H9 (cell line): Measurements from ENCODE around the gene ADGRG4. TPM values are rescaled to one million over a fixed set of nuclear protein-coding genes. Genes with fewer than 3 reads are reported as not detected.

ENCODE experiments used
- DNase-seq: peaks from one replicate; pipeline ENCODE4 v3.0.0-alpha.2; 2017
- H2AFZ ChIP-seq: one replicate; pipeline ENCODE4 v1.6.1; 2013; ENCODE audit warnings: mild to moderate bottlenecking, low read length, control low read depth, moderate library complexity
- H2AK5ac ChIP-seq: 2 replicates; pipeline ENCODE4 v1.6.1; 2013; ENCODE audit warnings: low read length, control low read depth, mixed read lengths; ENCODE audit not compliant: insufficient read length
- H2BK120ac ChIP-seq: one replicate; pipeline ENCODE4 v1.6.1; 2013; ENCODE audit warnings: low read depth, mild to moderate bottlenecking, low read length, control low read depth, inconsistent platforms; ENCODE audit not compliant: poor library complexity, severe bottlenecking
- H2BK12ac ChIP-seq: 2 replicates; pipeline ENCODE4 v1.6.1; 2013; ENCODE audit warnings: low read length, control low read depth, mixed read lengths, low read depth; ENCODE audit not compliant: insufficient read length
- H2BK15ac ChIP-seq: 2 replicates; pipeline ENCODE4 v1.6.1; 2013; ENCODE audit warnings: low read depth, low read length, control low read depth
- H2BK20ac ChIP-seq: one replicate; pipeline ENCODE4 v1.6.1; 2013; ENCODE audit warnings: low read depth, mild to moderate bottlenecking, low read length, control low read depth, inconsistent platforms; ENCODE audit not compliant: poor library complexity, severe bottlenecking
- H2BK5ac ChIP-seq: 2 replicates; pipeline ENCODE4 v1.6.1; 2013; ENCODE audit warnings: low read length, control low read depth, mixed read lengths; ENCODE audit not compliant: insufficient read length
- H3K14ac ChIP-seq: 2 replicates; pipeline ENCODE4 v1.6.1; 2013; ENCODE audit warnings: low read length, control low read depth; ENCODE audit not compliant: insufficient read depth
- H3K18ac ChIP-seq: 2 replicates; pipeline ENCODE4 v1.6.1; 2013; ENCODE audit warnings: low read depth, mild to moderate bottlenecking, mixed read lengths, low read length, control low read depth; ENCODE audit not compliant: insufficient read length
- H3K23ac ChIP-seq: 2 replicates; pipeline ENCODE4 v1.6.1; 2013; ENCODE audit warnings: low read length, control low read depth, mixed read lengths, low read depth; ENCODE audit not compliant: insufficient read length
- H3K23me2 ChIP-seq: 2 replicates; pipeline ENCODE4 v1.6.1; 2013; ENCODE audit warnings: low read depth, mild to moderate bottlenecking, mixed read lengths, low read length, control low read depth; ENCODE audit not compliant: insufficient read length, poor library complexity, severe bottlenecking
- H3K27ac ChIP-seq: 2 replicates; pipeline ENCODE4 v1.5.1; 2013; ENCODE audit warnings: low read length, control low read depth, mixed read lengths, low read depth; ENCODE audit not compliant: insufficient read length
- H3K27me3 ChIP-seq: 2 replicates; pipeline ENCODE4 v1.6.1; 2013; ENCODE audit warnings: low read length, control low read depth, inconsistent platforms; ENCODE audit not compliant: insufficient read depth
- H3K4ac ChIP-seq: 2 replicates; pipeline ENCODE4 v1.6.1; 2013; ENCODE audit warnings: low read depth, mild to moderate bottlenecking, control low read depth, inconsistent platforms, low read length, moderate library complexity
- H3K4me1 ChIP-seq: 2 replicates; pipeline ENCODE4 v1.6.1; 2013; ENCODE audit warnings: low read length, control low read depth, inconsistent platforms; ENCODE audit not compliant: insufficient read depth
- H3K4me2 ChIP-seq: 2 replicates; pipeline ENCODE4 v1.6.1; 2013; ENCODE audit warnings: low read length, control low read depth, mixed read lengths; ENCODE audit not compliant: insufficient read length, insufficient read depth
- H3K56ac ChIP-seq: 2 replicates; pipeline ENCODE4 v1.6.1; 2013; ENCODE audit warnings: low read depth, mild to moderate bottlenecking, mixed read lengths, low read length, control low read depth; ENCODE audit not compliant: insufficient read length
- H3K79me1 ChIP-seq: 2 replicates; pipeline ENCODE4 v1.6.1; 2013; ENCODE audit warnings: low read depth, mild to moderate bottlenecking, moderate library complexity, low read length, control low read depth, inconsistent platforms; ENCODE audit not compliant: insufficient read depth, poor library complexity, severe bottlenecking
- H3K79me2 ChIP-seq: 2 replicates; pipeline ENCODE4 v1.6.1; 2013; ENCODE audit warnings: low read length, control low read depth, inconsistent platforms; ENCODE audit not compliant: insufficient read depth
- H3K9ac ChIP-seq: 2 replicates; pipeline ENCODE4 v1.6.1; 2013; ENCODE audit warnings: low read length, control low read depth, mixed read lengths; ENCODE audit not compliant: insufficient read length; ENCODE audit errors: extremely low read depth
- H3K9me3 ChIP-seq: one replicate; pipeline ENCODE4 v1.6.1; 2013; ENCODE audit warnings: low read depth, low read length, inconsistent platforms; ENCODE audit not compliant: control insufficient read depth
- H3T11ph ChIP-seq: one replicate; pipeline ENCODE4 v1.6.1; 2013; ENCODE audit warnings: mild to moderate bottlenecking, low read length, control low read depth, inconsistent platforms
- H4K20me1 ChIP-seq: one replicate; pipeline ENCODE4 v1.6.1; 2013; ENCODE audit not compliant: control insufficient read depth, insufficient read length, insufficient read depth
- H4K5ac ChIP-seq: 2 replicates; pipeline ENCODE4 v1.6.1; 2013; ENCODE audit warnings: low read depth, mild to moderate bottlenecking, mixed read lengths, low read length, control low read depth; ENCODE audit not compliant: insufficient read length
- H4K8ac ChIP-seq: replicated peaks from 2 replicates; pipeline ENCODE4 v1.6.1; 2013; ENCODE audit warnings: low read length, control low read depth, mixed read lengths, low read depth; ENCODE audit not compliant: insufficient read length
- H4K91ac ChIP-seq: 2 replicates; pipeline ENCODE4 v1.6.1; 2013; ENCODE audit warnings: low read depth, mild to moderate bottlenecking, moderate library complexity, mixed read lengths, low read length, control low read depth; ENCODE audit not compliant: insufficient read length
- H3K27ac Mint-ChIP-seq, 3 experiments: 2 replicates in 2 of 3; 3 replicates in 1 of 3; pipeline ENCODE4 v1.8.0; 2020 to 2021; ENCODE audit warnings: mixed read lengths in 3 of 3, mild to moderate bottlenecking in 1 of 3, moderate library complexity in 1 of 3
- H3K27me3 Mint-ChIP-seq: 2 replicates; pipeline ENCODE4 v1.8.0; 2021; ENCODE audit warnings: low read depth, mild to moderate bottlenecking, moderate library complexity, mixed read lengths
- H3K36me3 Mint-ChIP-seq, 3 experiments: 2 replicates in 2 of 3; 3 replicates in 1 of 3; pipeline ENCODE4 v1.8.0; 2020 to 2021; ENCODE audit warnings: low read depth in 3 of 3, mixed read lengths in 3 of 3; ENCODE audit not compliant: insufficient read depth in 1 of 3
- H3K4me1 Mint-ChIP-seq, 2 experiments: 2 replicates each; pipeline ENCODE4 v1.8.0; 2020; ENCODE audit warnings: mixed read lengths in 2 of 2
- H3K4me3 Mint-ChIP-seq, 2 experiments: 2 replicates in 1 of 2; 3 replicates in 1 of 2; pipeline ENCODE4 v1.8.0; 2020 to 2021; ENCODE audit warnings: mild to moderate bottlenecking in 2 of 2, mixed read lengths in 2 of 2, moderate library complexity in 1 of 2
- H3K9me3 Mint-ChIP-seq, 2 experiments: 2 replicates in 1 of 2; 3 replicates in 1 of 2; pipeline ENCODE4 v1.8.0; 2020; ENCODE audit warnings: mild to moderate bottlenecking in 2 of 2, mixed read lengths in 2 of 2, moderate library complexity in 1 of 2
- CTCF ChIP-seq: fragments of 200-600 bp; sonication (generic); conservative IDR thresholded peaks from 3 replicates; pipeline ENCODE4 v1.8.0; 2021; ENCODE audit warnings: antibody characterized with exemption, mild to moderate bottlenecking
- WGBS: extraction: QIAGEN DNeasy Blood & Tissue Kit; methylation state at CpG from one replicate; pipeline ENCODE4 v1.1.7; 2013; ENCODE audit warnings: missing lambda C conversion rate, low lambda C conversion rate, mixed read lengths; ENCODE audit not compliant: insufficient read length; ENCODE audit errors: extremely low coverage; 5-methylcytosine and 5-hydroxymethylcytosine counted together
- total RNA-seq: library from RNA; stranded (reverse); gene quantifications from 2 replicates; pipeline ENCODE4 v1.2.1, GENCODE V29; 2021

Gene ADGRG4
- total RNA-seq, 1 experiment from 2014 or later = not detected

- Histone ChIP-seq H2BK15ac (no peak overlapping the region), H3K4me1 (no peaks in the 10 kb centered on the region), H3K27me3 (no peaks in the 10 kb centered on the region), H3K79me2 (no peaks in the 10 kb centered on the region), H2BK5ac (no peak overlapping the region), H3K4me2 (no peak overlapping the region), H3K27ac (no peak overlapping the region), H2AFZ (no peak overlapping the region), H3K23me2 (no peaks in the 10 kb centered on the region), H4K8ac (no peak overlapping the region), H3K9ac (no peak overlapping the region), H4K20me1 (no peaks in the 10 kb centered on the region), H2BK12ac (no peak overlapping the region), H3K9me3 (peaks cover 13% of the 10 kb centered on the region), H3K79me1 (no peaks in the 10 kb centered on the region), H2AK5ac (no peak overlapping the region), H3K14ac (no peak overlapping the region), H3K23ac (no peak overlapping the region), H2BK20ac (no peak overlapping the region), H2BK120ac (no peak overlapping the region), H3K4ac (no peak overlapping the region), H4K91ac (no peak overlapping the region), H4K5ac (no peak overlapping the region), H3K18ac (no peak overlapping the region), H3K56ac (no peak overlapping the region), H3T11ph (no peak overlapping the region)
- Mint-ChIP-seq H3K27ac (no peak overlapping the region), H3K4me3 (no peak overlapping the region), H3K36me3 (peaks cover 0 to 4% (median 2%) of the 10 kb centered on the region in 3 experiments; a peak in 3 of 7 replicates), H3K9me3 (peaks cover 57 to 60% of the 10 kb centered on the region in 2 experiments), H3K4me1 (peaks cover 0 to 4% of the 10 kb centered on the region in 2 experiments; a peak in 1 of 4 replicates), H3K27me3 (peaks cover 4% of the 10 kb centered on the region)
- WGBS = no CpG with 5 or more reads among the region's 8 CpGs
- no peak for DNase-seq
- no peak for TF ChIP-seq CTCF
These were observed 5.4 kb upstream of the ADGRG4 start for GRCh38 chrX:136295380-136295779.
